CD14-positive monocyte (primary cell): ENCODE data around the gene SIGLEC7. TPM values are rescaled to one million over a fixed set of nuclear protein-coding genes. Genes with fewer than 3 reads are reported as not detected.

Experiments used
- DNase-seq, 3 donors: peaks; one replicate each; pipeline ENCODE4 v3.0.0-alpha.2; 2011 to 2022
- H2AFZ ChIP-seq: 2 replicates; pipeline ENCODE4 v1.6.0; 2012; ENCODE audit warnings: mild to moderate bottlenecking, low read depth, low read length, inconsistent platforms; ENCODE audit not compliant: insufficient read depth, poor library complexity, severe bottlenecking
- H3K27ac ChIP-seq, 2 donors: 1 replicate in 1 of 2; 2 replicates in 1 of 2; pipeline ENCODE4 v1.5.1; 2012 to 2013; ENCODE audit warnings: low read length in 2 of 2, control low read depth in 1 of 2, inconsistent platforms in 1 of 2, low read depth in 1 of 2, mild to moderate bottlenecking in 1 of 2
- H3K27me3 ChIP-seq, 2 donors: one replicate each; pipeline versions ENCODE4 v1.6.0 to v1.6.1; 2011 to 2013; ENCODE audit warnings: low read length in 2 of 2; ENCODE audit not compliant: control insufficient read depth in 2 of 2, insufficient read depth in 2 of 2
- H3K36me3 ChIP-seq, 2 donors: replicated peaks in 1 of 2; 1 replicate in 1 of 2; 2 replicates in 1 of 2; pipeline versions ENCODE4 v1.5.1 to v1.6.1; 2012 to 2013; ENCODE audit warnings: low read length in 2 of 2, control low read depth in 1 of 2, inconsistent platforms in 1 of 2, mild to moderate bottlenecking in 1 of 2; ENCODE audit not compliant: insufficient read depth in 2 of 2, control insufficient read depth in 1 of 2
- H3K4me1 ChIP-seq, 2 donors: 1 replicate in 1 of 2; 2 replicates in 1 of 2; pipeline versions ENCODE4 v1.5.1 to v1.6.1; 2012 to 2013; ENCODE audit warnings: low read length in 2 of 2, control low read depth in 1 of 2, inconsistent platforms in 1 of 2, mild to moderate bottlenecking in 1 of 2, moderate library complexity in 1 of 2; ENCODE audit not compliant: insufficient read depth in 2 of 2, control insufficient read depth in 1 of 2
- H3K4me2 ChIP-seq: replicated peaks from 2 replicates; pipeline ENCODE3; 2012; ENCODE audit warnings: low read length, moderate library complexity, mild to moderate bottlenecking; ENCODE audit not compliant: poor library complexity, severe bottlenecking; ENCODE audit errors: extremely low read depth
- H3K4me3 ChIP-seq, 3 experiments: fragments of 200-600 bp in 1 of 3; sonication (generic) in 1 of 3; replicated peaks in 1 of 3; 1 replicate in 2 of 3; 2 replicates in 1 of 3; pipeline ENCODE4 v1.5.1; 2011 to 2013; ENCODE audit warnings: low read length in 3 of 3, mild to moderate bottlenecking in 3 of 3, control low read depth in 2 of 3, low read depth in 2 of 3, inconsistent platforms in 1 of 3, moderate library complexity in 1 of 3
- H3K79me2 ChIP-seq: 2 replicates; pipeline ENCODE4 v1.6.0; 2012; ENCODE audit warnings: mild to moderate bottlenecking, control low read depth, inconsistent platforms, low read length, moderate library complexity; ENCODE audit not compliant: insufficient read depth
- H3K9ac ChIP-seq: 2 replicates; pipeline ENCODE4 v1.6.0; 2017; ENCODE audit warnings: low read length, mild to moderate bottlenecking; ENCODE audit not compliant: insufficient read depth, poor library complexity, severe bottlenecking
- H3K9me3 ChIP-seq, 2 donors: replicated peaks in 1 of 2; 1 replicate in 1 of 2; 2 replicates in 1 of 2; pipeline versions ENCODE4 v1.5.1 to v1.6.1; 2012 to 2013; ENCODE audit warnings: low read length in 2 of 2, control low read depth in 1 of 2; ENCODE audit not compliant: control insufficient read depth in 1 of 2, insufficient read depth in 1 of 2
- H4K20me1 ChIP-seq: 2 replicates; pipeline ENCODE4 v1.6.0; 2012; ENCODE audit warnings: mild to moderate bottlenecking, low read length, control low read depth, moderate library complexity; ENCODE audit not compliant: insufficient read depth
- H3K27ac Mint-ChIP-seq, 7 donors: one replicate each; pipeline ENCODE4 v1.8.0; 2020; ENCODE audit warnings: mild to moderate bottlenecking in 7 of 7, mixed read lengths in 7 of 7, moderate library complexity in 6 of 7, inconsistent platforms in 2 of 7
- H3K27me3 Mint-ChIP-seq, 3 donors: one replicate each; pipeline ENCODE4 v1.8.0; 2021 to 2022; ENCODE audit warnings: low read depth in 3 of 3, mild to moderate bottlenecking in 3 of 3, mixed read lengths in 3 of 3, moderate library complexity in 3 of 3, inconsistent platforms in 1 of 3
- H3K36me3 Mint-ChIP-seq, 2 donors: one replicate each; pipeline ENCODE4 v1.8.0; 2020; ENCODE audit warnings: mixed read lengths in 2 of 2, inconsistent platforms in 1 of 2, mild to moderate bottlenecking in 1 of 2
- H3K4me1 Mint-ChIP-seq: one replicate; pipeline ENCODE4 v1.8.0; 2020; ENCODE audit warnings: mild to moderate bottlenecking, mixed read lengths
- H3K4me3 Mint-ChIP-seq, 2 donors: one replicate each; pipeline ENCODE4 v1.8.0; 2020; ENCODE audit warnings: mild to moderate bottlenecking in 2 of 2, mixed read lengths in 2 of 2, moderate library complexity in 1 of 2
- H3K9me3 Mint-ChIP-seq, 7 donors: one replicate each; pipeline ENCODE4 v1.8.0; 2020 to 2022; ENCODE audit warnings: mixed read lengths in 7 of 7, mild to moderate bottlenecking in 6 of 7, moderate library complexity in 6 of 7, inconsistent platforms in 2 of 7
- CTCF ChIP-seq: fragments of 200-600 bp; IDR thresholded peaks from one replicate; pipeline ENCODE4 v1.8.0; 2022; ENCODE audit warnings: antibody characterized with exemption, mild to moderate bottlenecking
- WGBS: methylation state at CpG from one replicate; pipeline ENCODE4 v1.1.5; 2013; ENCODE audit warnings: missing lambda C conversion rate; ENCODE audit not compliant: insufficient coverage; 5-methylcytosine and 5-hydroxymethylcytosine counted together
- intact Hi-C, 2 donors: fragments of 100-400 bp; cut with micrococcal nuclease; formaldehyde crosslinking; loops; one replicate each; pipeline versions ENCODE4 v1.15.0 to v1.15.1; 2023
- polyA plus RNA-seq, 3 donors: library from polyadenylated mRNA; depleted of rRNA in 1 of 3; unstranded in 2 of 3; stranded (reverse) in 1 of 3; fragments of 300-500 nt in 2 of 3; fragments of >200 nt in 1 of 3; fragmentation: Illumina TruSeq in 2 of 3; gene quantifications; 1 replicate in 2 of 3; 2 replicates in 1 of 3; pipeline ENCODE4 v1.2.3, GENCODE V29; 2012 to 2021

Gene SIGLEC7
- polyA plus RNA-seq, 3 donors = 71.8 to 93.3 (median 82.0) TPM

- Histone ChIP-seq H3K27me3 (no peaks in the 10 kb centered on the region), H3K9ac (no peak overlapping the region), H3K27ac (no peak overlapping the region), H3K9me3 (no peaks in the 10 kb centered on the region), H3K36me3 (no peaks in the 10 kb centered on the region), H4K20me1 (no peaks in the 10 kb centered on the region), H3K4me1 (peaks cover 18% of the 10 kb centered on the region in 2 donors), H3K4me3 (no peak overlapping the region), H3K4me2 (no peak overlapping the region), H2AFZ (no peak overlapping the region), H3K79me2 (no peaks in the 10 kb centered on the region)
- H3K4me1 Mint-ChIP-seq = peaks cover 23% of the 10 kb centered on the region
- WGBS = 91% methylated on average over 1 of the region's 3 CpGs
- peaks cover 0 to 4% (median 1%) of the 10 kb centered on the region in 3 donors for H3K27me3 Mint-ChIP-seq
- H3K4me3 Mint-ChIP-seq = no peak overlapping the region
- H3K9me3 Mint-ChIP-seq = peaks cover 0 to 2% (median 0%) of the 10 kb centered on the region in 7 donors
- H3K27ac Mint-ChIP-seq = no peak overlapping the region
- no peak for TF ChIP-seq CTCF
- no peak for DNase-seq
- no peaks in the 10 kb centered on the region for H3K36me3 Mint-ChIP-seq
- intact Hi-C loops = loop anchor here in 1 of 2 donors (10.0 kb wide), 1 partner anchor 239 kb away; no protein-coding TSS in a partner anchor
Measured at GRCh38 chr19:51164215-51164614, 22.1 kb downstream of the SIGLEC7 start.

GRCh38 chr19:51166846-51167490, 24.9 kb downstream of the SIGLEC7 start:
- Mint-ChIP-seq H3K27me3 (peaks cover 0 to 8% (median 3%) of the 10 kb centered on the region in 3 donors), H3K36me3 (no peaks in the 10 kb centered on the region), H3K4me3 (peak overlapping the region; percentile 39 to 59), H3K9me3 (peaks cover 0 to 2% (median 0%) of the 10 kb centered on the region in 7 donors), H3K4me1 (peaks cover 23% of the 10 kb centered on the region), H3K27ac (peak overlapping the region in 6 of 7 donors; percentile 5 to 68 (median 44))
- Histone ChIP-seq H2AFZ (peak overlapping the region; percentile 75), H3K27me3 (no peaks in the 10 kb centered on the region), H3K4me2 (peak overlapping the region; percentile 52), H3K9ac (no peak overlapping the region), H3K9me3 (no peaks in the 10 kb centered on the region), H3K36me3 (no peaks in the 10 kb centered on the region), H3K4me1 (peaks cover 18 to 19% of the 10 kb centered on the region in 2 donors), H3K4me3 (peak overlapping the region in 1 of 3 experiments; percentile 36), H4K20me1 (no peaks in the 10 kb centered on the region), H3K79me2 (no peaks in the 10 kb centered on the region), H3K27ac (peak overlapping the region in 1 of 2 donors; percentile 2)
- TF ChIP-seq CTCF = no peak
- 26% methylated on average over 6 of the region's 9 CpGs for WGBS
- peak; percentile 58 to 70 (median 64) for DNase-seq
- intact Hi-C loops = loop anchor here in 1 of 2 donors (5.0 to 10.0 kb wide), 2 partner anchors 145 to 242 kb away; no protein-coding TSS in a partner anchor
